Endothelial cell of umbilical vein (primary cell): ENCODE data around the gene RHOA. TPM values are rescaled to one million over a fixed set of nuclear protein-coding genes. Genes with fewer than 3 reads are reported as not detected.

Source experiments
- BruUV-seq: library from RNA; stranded (reverse); fragments of 400-500 nt; replicated peaks from 2 replicates; lab custom pipeline; 2021; lab: Mats Ljungman, UMichigan
- CTCF ChIA-PET: fragments of 300-600, 350-600 bp; sonication (Branson Sonifier 250); formaldehyde crosslinking; loops from one replicate; lab custom pipeline; 2021; ENCODE audit warnings: antibody characterized with exemption, inconsistent platforms; lab: Charles Lee
- POLR2A ChIA-PET: fragments of 300-600, 350-600 bp; sonication (Branson Sonifier 250); formaldehyde crosslinking; loops from one replicate; lab custom pipeline; 2021; ENCODE audit warnings: antibody characterized with exemption, inconsistent platforms; lab: Charles Lee
- DNase-seq: peaks from one replicate; pipeline ENCODE4 v3.0.0-alpha.2; 2011; ENCODE audit warnings: low read depth, low spot score
- FAIRE-seq: peaks from 2 replicates; lab custom pipeline; 2011; peaks lifted over from hg19 to GRCh38; lab: Jason Lieb, UNC
- H2AFZ ChIP-seq: 2 replicates; pipeline ENCODE4 v1.6.0; 2012; ENCODE audit warnings: low read depth, low read length, control low read depth, inconsistent platforms
- H3K27ac ChIP-seq: 2 replicates; pipeline ENCODE4 v1.5.1; 2011; ENCODE audit warnings: low read depth, mild to moderate bottlenecking, control low read depth, low read length, moderate library complexity; ENCODE audit not compliant: insufficient read depth
- H3K27me3 ChIP-seq, 2 experiments: 2 replicates each; pipeline versions ENCODE4 v1.6.0 to v1.6.1; 2011; ENCODE audit warnings: low read length in 2 of 2, mixed read lengths in 1 of 2; ENCODE audit not compliant: control insufficient read depth in 2 of 2, insufficient read depth in 2 of 2
- H3K36me3 ChIP-seq, 2 experiments: 2 replicates in 1 of 2; 3 replicates in 1 of 2; pipeline ENCODE4 v1.5.1; 2011; ENCODE audit warnings: low read length in 2 of 2, mild to moderate bottlenecking in 1 of 2, moderate library complexity in 1 of 2; ENCODE audit not compliant: control insufficient read depth in 2 of 2, insufficient read depth in 2 of 2; ENCODE audit errors: extremely low read depth in 1 of 2
- H3K4me1 ChIP-seq: 3 replicates; pipeline ENCODE4 v1.5.1; 2011; ENCODE audit warnings: mild to moderate bottlenecking, low read length; ENCODE audit not compliant: control insufficient read depth, insufficient read depth; ENCODE audit errors: extremely low read depth
- H3K4me2 ChIP-seq: 2 replicates; pipeline ENCODE4 v1.6.1; 2011; ENCODE audit warnings: low read length, control low read depth, mixed read lengths; ENCODE audit not compliant: insufficient read depth
- H3K4me3 ChIP-seq, 3 experiments: fragments of 200-600 bp in 1 of 3; sonication (generic), shearing (Covaris generic) in 1 of 3; replicated peaks in 1 of 3; 2 replicates each; pipeline ENCODE4 v1.5.1; 2011 to 2016; ENCODE audit warnings: control low read depth in 3 of 3, low read length in 3 of 3, mild to moderate bottlenecking in 2 of 3, inconsistent platforms in 1 of 3, low read depth in 1 of 3, moderate library complexity in 1 of 3; ENCODE audit not compliant: insufficient read depth in 1 of 3
- H3K79me2 ChIP-seq: 2 replicates; pipeline ENCODE4 v1.6.0; 2012; ENCODE audit warnings: low read length, inconsistent platforms; ENCODE audit not compliant: control insufficient read depth, insufficient read depth
- H3K9ac ChIP-seq: replicated peaks from 2 replicates; pipeline ENCODE3; 2011; ENCODE audit warnings: low read length, control low read depth; ENCODE audit not compliant: insufficient read depth; ENCODE audit errors: extremely low read depth
- H3K9me1 ChIP-seq: replicated peaks from 3 replicates; pipeline ENCODE4 v1.6.0; 2011; ENCODE audit warnings: mild to moderate bottlenecking, low read length; ENCODE audit not compliant: control insufficient read depth, insufficient read depth; ENCODE audit errors: extremely low read depth
- H3K9me3 ChIP-seq: replicated peaks from 2 replicates; pipeline ENCODE4 v1.5.1; 2012; ENCODE audit warnings: low read length, inconsistent platforms; ENCODE audit not compliant: control insufficient read depth, insufficient read depth
- H4K20me1 ChIP-seq: replicated peaks from 2 replicates; pipeline ENCODE3; 2011; ENCODE audit warnings: mild to moderate bottlenecking, low read length; ENCODE audit not compliant: control insufficient read depth, insufficient read depth; ENCODE audit errors: extremely low read depth
- EZH2 ChIP-seq: IDR thresholded peaks from 2 replicates; pipeline ENCODE4 v1.6.1; 2012; ENCODE audit warnings: borderline replicate concordance, low read depth, mild to moderate bottlenecking, moderate library complexity, low read length, inconsistent platforms; ENCODE audit not compliant: severe bottlenecking
- FOS ChIP-seq: IDR thresholded peaks from 2 replicates; pipeline ENCODE4 v1.6.1; 2011; ENCODE audit warnings: mild to moderate bottlenecking, low read length, moderate library complexity, borderline replicate concordance; ENCODE audit not compliant: insufficient read depth
- GATA2 ChIP-seq: IDR thresholded peaks from 2 replicates; pipeline ENCODE4 v1.7.0; 2011; ENCODE audit warnings: low read depth, mild to moderate bottlenecking, moderate library complexity, mixed read lengths, low read length; ENCODE audit not compliant: insufficient read length, insufficient read depth
- JUN ChIP-seq: IDR thresholded peaks from 2 replicates; pipeline ENCODE4 v1.6.1; 2011; ENCODE audit warnings: borderline replicate concordance, low read depth; ENCODE audit not compliant: insufficient read length, insufficient read depth
- POLR2A ChIP-seq: IDR thresholded peaks from 2 replicates; pipeline ENCODE4 v1.6.1; 2012; ENCODE audit warnings: low read depth, mild to moderate bottlenecking, control low read depth, low read length
- POLR2AphosphoS5 ChIP-seq: IDR thresholded peaks from 2 replicates; pipeline ENCODE4 v1.6.1; 2012; ENCODE audit warnings: low read depth, mild to moderate bottlenecking, control low read depth, low read length, moderate library complexity; ENCODE audit not compliant: insufficient read depth
- dilution Hi-C: fragments of 300-500 bp; cut with MboI; formaldehyde crosslinking; loops from one replicate; pipeline ENCODE4 v1.15.0; 2019; ENCODE audit warnings: low sequenced_read_pairs; ENCODE audit not compliant: extremely low pct_ligation_motif_present
- intact Hi-C: fragments of 100-400 bp; cut with micrococcal nuclease; formaldehyde crosslinking; loops from one replicate; pipeline ENCODE4 v1.10.0; 2022
- polyA plus RNA-seq, 4 experiments: library from polyadenylated mRNA; depleted of rRNA in 3 of 4; stranded (reverse) in 3 of 4; unstranded in 1 of 4; fragments of >200 nt; gene quantifications; 2 replicates each; pipeline versions ENCODE4 v1.2.1 to v1.2.3, GENCODE V29; 2011 to 2012; ENCODE audit warnings: missing spikeins in 1 of 4
- total RNA-seq: library from RNA; stranded (reverse); gene quantifications from 2 replicates; pipeline ENCODE4 v1.2.3, GENCODE V29; 2021
- TF ChIP-seq, protein P1 (sequence below), 2 donors: IDR thresholded peaks; 1 replicate in 1 of 2; 2 replicates in 1 of 2; pipeline ENCODE4 v1.5.1; 2011; ENCODE audit warnings: low read length in 2 of 2, mild to moderate bottlenecking in 2 of 2, moderate library complexity in 2 of 2, control low read depth in 1 of 2, inconsistent platforms in 1 of 2, low read depth in 1 of 2; ENCODE audit not compliant: insufficient read depth in 1 of 2; ENCODE audit errors: extremely low read depth in 1 of 2
- TF ChIP-seq, protein P2 (sequence below): IDR thresholded peaks from 2 replicates; pipeline ENCODE4 v1.6.1; 2011; ENCODE audit not compliant: insufficient read depth, insufficient read length

The RHOA gene
- total and polyA plus RNA-seq, 2 donors (not counting 3 experiments of a cell fraction or from before 2014, with no cell fraction given) = 450 to 580 TPM

- no peaks in the 10 kb centered on the region for H3K9me3 ChIP-seq
- no peak overlapping the region for H3K4me3 ChIP-seq
- H3K9me1 ChIP-seq = no peaks in the 10 kb centered on the region
- no peak overlapping the region for H3K9ac ChIP-seq
- no peak for DNase-seq
- no peaks in the 10 kb centered on the region for H4K20me1 ChIP-seq
- ChIA-PET POLR2A (no interaction called here), CTCF (interaction anchor here (1.5 to 8.2 kb wide), 2 partner anchors 17 to 23 kb away, joined by 3 to 68 read pairs; partner anchors contain the start of gene USP4)
- no peak overlapping the region for H3K27ac ChIP-seq
- no TSS peak for BruUV-seq
- H3K4me1 ChIP-seq = peaks cover 20% of the 10 kb centered on the region
- peaks cover 14 to 28% of the 10 kb centered on the region in 2 experiments for H3K36me3 ChIP-seq
- intact Hi-C loops = no loop called here
- no peak overlapping the region for H2AFZ ChIP-seq
- TF ChIP-seq POLR2A (no peak), GATA2 (no peak), POLR2AphosphoS5 (no peak), JUN (no peak), FOS (no peak), EZH2 (no peak)
- TF ChIP-seq, protein P1, sequence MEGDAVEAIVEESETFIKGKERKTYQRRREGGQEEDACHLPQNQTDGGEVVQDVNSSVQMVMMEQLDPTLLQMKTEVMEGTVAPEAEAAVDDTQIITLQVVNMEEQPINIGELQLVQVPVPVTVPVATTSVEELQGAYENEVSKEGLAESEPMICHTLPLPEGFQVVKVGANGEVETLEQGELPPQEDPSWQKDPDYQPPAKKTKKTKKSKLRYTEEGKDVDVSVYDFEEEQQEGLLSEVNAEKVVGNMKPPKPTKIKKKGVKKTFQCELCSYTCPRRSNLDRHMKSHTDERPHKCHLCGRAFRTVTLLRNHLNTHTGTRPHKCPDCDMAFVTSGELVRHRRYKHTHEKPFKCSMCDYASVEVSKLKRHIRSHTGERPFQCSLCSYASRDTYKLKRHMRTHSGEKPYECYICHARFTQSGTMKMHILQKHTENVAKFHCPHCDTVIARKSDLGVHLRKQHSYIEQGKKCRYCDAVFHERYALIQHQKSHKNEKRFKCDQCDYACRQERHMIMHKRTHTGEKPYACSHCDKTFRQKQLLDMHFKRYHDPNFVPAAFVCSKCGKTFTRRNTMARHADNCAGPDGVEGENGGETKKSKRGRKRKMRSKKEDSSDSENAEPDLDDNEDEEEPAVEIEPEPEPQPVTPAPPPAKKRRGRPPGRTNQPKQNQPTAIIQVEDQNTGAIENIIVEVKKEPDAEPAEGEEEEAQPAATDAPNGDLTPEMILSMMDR (IDR thresholded peaks at IDR 0.05; ENCODE audit: extremely low read depth in 1 of 2, insufficient read depth in 1 of 2, low read depth in 1 of 2, low read length in 2 of 2) = no peak
- TF ChIP-seq, protein P2, sequence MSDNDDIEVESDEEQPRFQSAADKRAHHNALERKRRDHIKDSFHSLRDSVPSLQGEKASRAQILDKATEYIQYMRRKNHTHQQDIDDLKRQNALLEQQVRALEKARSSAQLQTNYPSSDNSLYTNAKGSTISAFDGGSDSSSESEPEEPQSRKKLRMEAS = no peak
- H3K79me2 ChIP-seq = peaks cover 34% of the 10 kb centered on the region
- FAIRE-seq = no peak
- dilution Hi-C loops = no loop called here
- no peak overlapping the region for H3K4me2 ChIP-seq
- no peaks in the 10 kb centered on the region for H3K27me3 ChIP-seq
Observed at GRCh38 chr3:49362561-49362960, 49.2 kb downstream of the RHOA start.
